Measurements from ENCODE around the gene GNA15.

Gene GNA15

DNA sequence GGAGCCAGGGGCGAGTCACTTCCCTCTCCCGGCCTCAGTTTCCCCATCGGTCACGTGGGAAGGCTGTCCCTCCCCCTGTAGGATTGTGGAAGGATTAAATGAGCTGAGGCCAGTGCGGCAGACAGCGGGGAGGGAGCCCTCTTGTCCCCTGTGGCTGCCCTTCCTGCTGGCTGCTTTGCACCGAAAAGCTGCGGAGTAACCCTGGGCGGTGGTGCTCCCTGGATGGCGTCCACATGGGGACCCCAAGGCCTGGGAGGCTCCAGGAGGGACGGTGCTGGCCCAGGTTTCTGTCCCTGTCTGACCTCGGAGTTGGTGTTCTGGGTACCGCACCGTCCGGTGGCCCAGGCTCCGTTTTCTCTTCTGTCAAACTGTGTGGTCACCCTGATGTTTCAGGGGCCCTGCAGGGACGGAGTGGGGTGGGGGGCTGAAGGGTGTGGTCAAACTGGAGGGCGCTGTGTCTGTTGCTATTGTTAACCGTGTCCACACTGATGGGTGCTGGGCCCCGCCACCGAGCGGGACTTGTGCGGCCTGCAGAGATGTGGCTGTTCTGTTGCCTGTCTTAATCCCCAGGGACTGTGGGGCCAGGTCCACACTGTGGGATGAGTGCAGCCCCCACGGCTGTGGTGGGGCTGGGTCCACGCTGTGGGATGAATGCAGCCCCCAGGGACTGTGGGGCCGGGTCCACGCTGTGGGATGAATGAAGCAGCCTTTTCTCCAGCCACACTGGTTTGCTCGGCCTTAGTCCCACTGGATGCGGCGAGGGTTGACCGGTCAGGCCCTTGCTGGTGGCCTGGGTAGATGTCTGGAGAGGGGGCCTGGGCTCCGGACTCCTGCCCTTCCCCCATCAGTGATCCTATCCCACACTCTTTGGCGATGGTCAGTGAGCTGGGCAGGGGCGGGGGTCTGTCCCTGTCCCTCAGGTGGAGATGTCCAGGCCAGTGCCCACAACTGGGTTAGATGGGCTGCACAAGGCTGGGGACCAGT, 34.8 kb upstream of the GNA15 start:
- Histone ChIP-seq H4K91ac (ENCODE audit: low read depth, low read length, poor library complexity) (no peak overlapping the region), H4K8ac (ENCODE audit: low read depth, low read length) (no peak overlapping the region), H2BK15ac (ENCODE audit: low read length) (no peak overlapping the region), H3K4ac (ENCODE audit: low read length) (no peak overlapping the region), H2BK5ac (ENCODE audit: low read length) (peak overlapping the region; percentile 39), H3K4me1 (ENCODE audit: control insufficient read depth in 2 of 2, insufficient read depth in 1 of 2, low read depth in 1 of 2, low read length in 2 of 2) (peaks cover 6 to 7% of the 10 kb centered on the region in 2 donors), H3K4me2 (ENCODE audit: insufficient read depth, low read length, poor library complexity, severe bottlenecking) (no peak overlapping the region), H3K14ac (ENCODE audit: low read length) (no peak overlapping the region), H3K27ac (replicated peaks; ENCODE audit: low read length) (no peak overlapping the region), H3K36me3 (replicated peaks in 1 of 2; ENCODE audit: control insufficient read depth in 2 of 2, insufficient read depth in 2 of 2, low read length in 2 of 2) (no peaks in the 10 kb centered on the region), H2AFZ (ENCODE audit: low read length) (no peak overlapping the region), H2BK12ac (ENCODE audit: low read length) (peak overlapping the region; percentile 10), H3K18ac (ENCODE audit: low read length) (peak overlapping the region; percentile 57), H2AK5ac (ENCODE audit: low read depth, low read length) (no peak overlapping the region), H3K4me3 (ENCODE audit: low read length in 2 of 2) (no peak overlapping the region), H3K79me1 (ENCODE audit: low read depth, low read length) (peaks cover 53% of the 10 kb centered on the region), H3K27me3 (ENCODE audit: control insufficient read depth in 3 of 3, insufficient read depth in 3 of 3, low read depth in 1 of 3, low read length in 3 of 3) (no peaks in the 10 kb centered on the region), H2BK120ac (ENCODE audit: low read depth, low read length) (no peak overlapping the region), H3K23ac (ENCODE audit: low read depth, low read length, poor library complexity) (peak overlapping the region; percentile 55), H3K9me3 (replicated peaks in 1 of 2; ENCODE audit: control insufficient read depth in 2 of 2, insufficient read depth in 1 of 2, low read depth in 1 of 2, low read length in 2 of 2) (no peaks in the 10 kb centered on the region), H3K9ac (ENCODE audit: low read depth, low read length, poor library complexity) (peak overlapping the region; percentile 80)
- no peak for DNase-seq (ENCODE audit: low spot score)
- WGBS, 2 donors (ENCODE audit: extremely low coverage in 2 of 2, insufficient read length in 2 of 2, insufficient replicate concordance in 1 of 2), result no CpG with 5 or more reads among the region's 34 CpGs

GRCh38 chr19:3102239-3103140, 33.3 kb upstream of the GNA15 start:
- Histone ChIP-seq H3K18ac (ENCODE audit: low read length) (no peak overlapping the region), H3K23ac (ENCODE audit: low read depth, low read length, poor library complexity) (peak overlapping the region; percentile 25), H2BK5ac (ENCODE audit: low read length) (no peak overlapping the region), H3K27me3 (ENCODE audit: control insufficient read depth in 3 of 3, insufficient read depth in 3 of 3, low read depth in 1 of 3, low read length in 3 of 3) (no peaks in the 10 kb centered on the region), H3K4me3 (ENCODE audit: low read length in 2 of 2) (no peak overlapping the region), H3K4me1 (ENCODE audit: control insufficient read depth in 2 of 2, insufficient read depth in 1 of 2, low read depth in 1 of 2, low read length in 2 of 2) (no peaks in the 10 kb centered on the region), H3K79me1 (ENCODE audit: low read depth, low read length) (peaks cover 46% of the 10 kb centered on the region), H3K9me3 (replicated peaks in 1 of 2; ENCODE audit: control insufficient read depth in 2 of 2, insufficient read depth in 1 of 2, low read depth in 1 of 2, low read length in 2 of 2) (no peaks in the 10 kb centered on the region), H4K8ac (ENCODE audit: low read depth, low read length) (no peak overlapping the region), H2BK120ac (ENCODE audit: low read depth, low read length) (no peak overlapping the region), H2AFZ (ENCODE audit: low read length) (no peak overlapping the region), H4K91ac (ENCODE audit: low read depth, low read length, poor library complexity) (no peak overlapping the region), H3K14ac (ENCODE audit: low read length) (no peak overlapping the region), H2BK12ac (ENCODE audit: low read length) (no peak overlapping the region), H3K4me2 (ENCODE audit: insufficient read depth, low read length, poor library complexity, severe bottlenecking) (no peak overlapping the region), H2AK5ac (ENCODE audit: low read depth, low read length) (peak overlapping the region; percentile 84), H2BK15ac (ENCODE audit: low read length) (no peak overlapping the region), H3K27ac (replicated peaks; ENCODE audit: low read length) (no peak overlapping the region), H3K9ac (ENCODE audit: low read depth, low read length, poor library complexity) (no peak overlapping the region), H3K36me3 (replicated peaks in 1 of 2; ENCODE audit: control insufficient read depth in 2 of 2, insufficient read depth in 2 of 2, low read length in 2 of 2) (no peaks in the 10 kb centered on the region), H3K4ac (ENCODE audit: low read length) (peak overlapping the region; percentile 53)
- DNase-seq (ENCODE audit: low spot score), result no peak
- WGBS, 2 donors (ENCODE audit: extremely low coverage in 2 of 2, insufficient read length in 2 of 2, insufficient replicate concordance in 1 of 2), result no CpG with 5 or more reads among the region's 34 CpGs

DNA sequence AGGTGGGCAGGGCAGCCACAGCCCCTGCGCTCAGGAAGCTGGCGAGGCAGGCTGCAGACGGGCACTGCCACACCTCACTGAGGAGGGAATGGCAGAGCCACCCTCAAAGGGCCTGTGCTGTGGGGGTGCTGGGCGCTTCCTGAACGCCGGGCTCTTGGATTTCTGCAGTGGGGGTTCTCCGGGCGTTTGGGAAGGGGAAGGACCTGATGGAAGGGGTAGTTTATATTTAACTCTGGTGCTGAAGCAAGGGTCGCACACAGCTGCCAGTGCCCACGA, 31.2 kb upstream of the GNA15 start:
- H3K4me2 ChIP-seq (ENCODE audit: insufficient read depth, low read length, poor library complexity, severe bottlenecking), result no peak overlapping the region
- no peak overlapping the region for H2BK15ac ChIP-seq (ENCODE audit: low read length)
- no peak overlapping the region for H2BK5ac ChIP-seq (ENCODE audit: low read length)
- H2AFZ ChIP-seq (ENCODE audit: low read length), result no peak overlapping the region
- no peak overlapping the region for H3K4ac ChIP-seq (ENCODE audit: low read length)
- H3K9ac ChIP-seq (ENCODE audit: low read depth, low read length, poor library complexity), result no peak overlapping the region
- H2BK120ac ChIP-seq (ENCODE audit: low read depth, low read length), result no peak overlapping the region
- peaks cover 49% of the 10 kb centered on the region for H3K79me1 ChIP-seq (ENCODE audit: low read depth, low read length)
- no CpG with 5 or more reads among the region's 10 CpGs for WGBS, 2 donors (ENCODE audit: extremely low coverage in 2 of 2, insufficient read length in 2 of 2, insufficient replicate concordance in 1 of 2)
- no peak overlapping the region for H3K27ac ChIP-seq (replicated peaks; ENCODE audit: low read length)
- no peak overlapping the region for H4K8ac ChIP-seq (ENCODE audit: low read depth, low read length)
- H3K4me3 ChIP-seq (ENCODE audit: low read length in 2 of 2), result peak overlapping the region in 1 of 2 donors; percentile 17
- no peak overlapping the region for H3K18ac ChIP-seq (ENCODE audit: low read length)
- no peaks in the 10 kb centered on the region for H3K27me3 ChIP-seq (ENCODE audit: control insufficient read depth in 3 of 3, insufficient read depth in 3 of 3, low read depth in 1 of 3, low read length in 3 of 3)
- no peaks in the 10 kb centered on the region for H3K9me3 ChIP-seq (replicated peaks in 1 of 2; ENCODE audit: control insufficient read depth in 2 of 2, insufficient read depth in 1 of 2, low read depth in 1 of 2, low read length in 2 of 2)
- no peak for DNase-seq (ENCODE audit: low spot score)
- no peak overlapping the region for H2BK12ac ChIP-seq (ENCODE audit: low read length)
- H3K4me1 ChIP-seq (ENCODE audit: control insufficient read depth in 2 of 2, insufficient read depth in 1 of 2, low read depth in 1 of 2, low read length in 2 of 2), result peaks cover 0 to 5% of the 10 kb centered on the region in 2 donors
- H4K91ac ChIP-seq (ENCODE audit: low read depth, low read length, poor library complexity), result no peak overlapping the region
- H3K36me3 ChIP-seq (replicated peaks in 1 of 2; ENCODE audit: control insufficient read depth in 2 of 2, insufficient read depth in 2 of 2, low read length in 2 of 2), result no peaks in the 10 kb centered on the region
- H2AK5ac ChIP-seq (ENCODE audit: low read depth, low read length), result no peak overlapping the region
- peak overlapping the region; percentile 89 for H3K14ac ChIP-seq (ENCODE audit: low read length)
- peak overlapping the region; percentile 85 for H3K23ac ChIP-seq (ENCODE audit: low read depth, low read length, poor library complexity)

Measured in neuronal stem cell (in vitro differentiated cells).